ENCODE measurements around the gene ARHGAP6.

ARHGAP6 gene

DNA sequence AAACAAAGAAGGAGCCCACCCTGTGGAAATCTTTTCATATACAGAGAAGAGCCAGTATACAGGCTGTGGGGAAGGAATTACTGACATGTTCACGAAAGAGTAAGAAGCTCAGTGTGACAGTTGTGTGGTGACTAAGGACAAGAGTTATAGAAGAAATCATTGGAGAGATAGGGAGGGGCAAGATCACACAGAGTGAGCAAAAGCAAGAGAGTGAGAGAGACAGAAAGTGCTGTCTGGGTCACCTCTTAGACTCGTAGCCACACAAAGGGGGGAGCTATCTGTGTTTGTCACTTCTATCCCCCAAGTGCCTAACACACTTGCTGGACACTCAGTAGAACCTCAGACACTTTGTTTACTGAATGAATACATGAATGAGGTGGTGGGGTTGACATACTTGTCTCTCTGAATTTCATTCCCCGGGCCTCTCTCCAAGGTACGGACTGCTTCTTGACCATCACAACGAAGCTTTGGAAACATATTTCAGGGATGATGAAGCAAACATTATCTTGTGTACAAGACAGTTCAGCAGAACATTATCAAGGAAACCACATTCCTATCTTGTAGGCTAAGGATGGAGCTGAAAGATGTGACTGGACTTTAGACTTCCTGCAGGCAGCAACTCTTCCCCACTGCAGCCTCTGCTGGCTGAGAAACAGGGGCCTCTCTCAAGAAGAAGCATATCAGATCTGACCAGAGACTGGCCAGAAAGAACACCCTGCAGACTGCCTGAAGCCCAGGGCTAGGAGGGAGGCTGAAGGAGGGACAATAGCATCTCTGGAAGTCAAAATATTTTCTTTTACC lies 204.3 kb downstream of the ARHGAP6 start:
- no peak for DNase-seq (ENCODE audit: low read depth in 2 of 2)

DNA sequence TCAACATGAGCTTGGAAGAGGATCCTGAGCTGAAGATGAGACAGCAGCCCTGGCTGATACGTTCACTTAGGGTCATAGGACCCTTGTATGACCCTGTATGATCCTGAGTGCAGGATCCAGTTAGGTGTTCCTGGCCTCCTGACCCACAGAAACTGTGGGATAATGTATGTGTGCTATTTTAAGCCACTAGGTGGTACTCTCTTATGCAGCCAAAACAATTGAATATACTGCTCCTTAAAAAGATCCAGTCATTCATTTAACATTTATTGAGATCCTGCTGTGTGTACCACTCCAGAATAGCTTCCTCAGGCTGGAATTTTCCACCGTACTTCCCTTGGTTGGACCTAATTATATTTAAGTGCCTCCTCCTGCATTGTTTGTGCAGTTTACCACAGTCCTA lies 205.4 kb downstream of the ARHGAP6 start:
- DNase-seq (ENCODE audit: low read depth in 2 of 2), result no peak

GRCh38 chrX:11458170-11458569 lies 207.6 kb downstream of the ARHGAP6 start:
- DNase-seq (ENCODE audit: low read depth in 2 of 2), result no peak

GRCh38 chrX:11451151-11451550 lies 214.6 kb downstream of the ARHGAP6 start:
- no peak for DNase-seq (ENCODE audit: low read depth in 2 of 2)

DNA sequence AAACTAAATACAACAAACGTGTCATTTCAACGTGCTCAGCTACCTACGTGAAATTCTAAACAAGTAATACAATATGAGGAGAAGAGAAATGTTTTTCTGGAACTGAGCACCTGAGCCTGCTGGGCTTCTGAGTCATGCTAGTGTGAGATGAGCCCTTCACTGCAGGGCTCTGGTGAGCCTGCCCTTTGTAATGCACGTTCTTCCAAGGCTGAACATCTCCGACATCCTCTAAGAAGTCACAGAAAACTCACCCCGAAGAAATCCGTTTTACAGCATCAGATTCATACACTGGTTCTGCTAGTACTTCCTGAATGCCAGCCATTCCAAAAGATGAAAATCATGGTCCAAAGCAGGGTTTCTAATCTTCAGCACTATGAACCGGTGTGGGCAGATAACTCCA lies 215.4 kb downstream of the ARHGAP6 start:
- DNase-seq (ENCODE audit: low read depth in 2 of 2), result no peak

GRCh38 chrX:11449613-11450012 lies 216.1 kb downstream of the ARHGAP6 start:
- no peak for DNase-seq (ENCODE audit: low read depth in 2 of 2)

GRCh38 chrX:11447418-11447817 lies 218.3 kb downstream of the ARHGAP6 start:
- no peak for DNase-seq (ENCODE audit: low read depth in 2 of 2)

DNA sequence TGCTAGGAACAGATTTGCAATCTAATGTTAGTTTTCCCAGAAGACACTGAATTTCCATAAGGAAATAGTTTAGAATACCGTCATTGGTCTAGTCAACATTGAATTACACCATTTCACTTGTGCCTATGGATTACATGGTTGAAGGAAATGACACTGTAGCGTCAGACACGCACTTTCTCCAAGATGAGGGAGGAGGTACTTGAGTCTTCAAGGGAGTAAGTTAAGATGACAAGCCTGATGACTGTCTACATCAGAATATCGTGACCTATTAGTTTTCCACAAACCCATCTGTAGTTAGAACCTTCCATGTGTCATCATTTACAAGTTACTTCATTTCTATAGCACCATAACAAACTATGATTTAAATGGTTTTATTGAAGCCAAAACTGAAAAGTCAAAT lies 218.8 kb downstream of the ARHGAP6 start:
- no peak for DNase-seq (ENCODE audit: low read depth in 2 of 2)

DNA sequence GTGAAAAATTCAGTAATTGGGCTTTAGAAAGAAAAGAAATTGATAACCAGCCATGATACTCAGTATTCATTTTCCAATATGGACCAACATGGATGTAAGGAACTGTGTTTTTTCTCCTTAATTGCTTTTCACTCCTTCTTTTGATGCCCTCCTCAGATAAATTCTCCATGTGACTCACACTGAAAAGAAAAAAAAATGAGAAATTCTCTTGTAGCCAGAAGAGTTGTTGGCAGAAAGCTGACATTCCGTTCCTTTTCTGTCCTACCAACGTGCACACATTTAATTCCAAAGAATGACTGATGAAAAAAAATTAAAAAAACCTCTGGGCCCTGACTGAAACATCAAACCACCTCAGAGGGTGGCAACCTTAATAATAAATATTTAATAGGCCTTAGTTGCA lies 219.4 kb downstream of the ARHGAP6 start:
- no peak for DNase-seq (ENCODE audit: low read depth in 2 of 2)

GRCh38 chrX:11445540-11445939 lies 220.2 kb downstream of the ARHGAP6 start:
- DNase-seq (ENCODE audit: low read depth in 2 of 2), result no peak

DNA sequence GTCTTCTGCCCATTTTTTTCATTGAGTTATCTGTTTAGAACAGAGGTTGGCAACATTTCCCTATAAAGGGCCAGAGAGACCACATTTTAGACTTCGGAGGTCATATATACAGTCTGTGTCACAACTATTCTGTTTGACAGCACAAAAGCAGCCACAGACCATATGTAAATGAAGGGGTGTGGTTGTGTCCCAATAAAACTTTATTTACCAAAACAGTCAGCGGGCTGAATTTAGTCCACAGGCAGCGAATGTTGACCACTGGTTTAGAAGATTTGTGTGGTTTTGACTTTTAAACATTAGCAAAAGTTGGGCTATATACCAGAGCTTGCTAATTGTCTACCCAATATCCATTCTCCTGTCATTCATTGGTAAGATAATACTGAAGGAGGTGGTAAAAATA lies 221.7 kb downstream of the ARHGAP6 start:
- no peak for DNase-seq (ENCODE audit: low read depth in 2 of 2)

- DNase-seq (ENCODE audit: low read depth in 2 of 2), result no peak
These were observed 225.9 kb downstream of the ARHGAP6 start for GRCh38 chrX:11439846-11440245.

DNA sequence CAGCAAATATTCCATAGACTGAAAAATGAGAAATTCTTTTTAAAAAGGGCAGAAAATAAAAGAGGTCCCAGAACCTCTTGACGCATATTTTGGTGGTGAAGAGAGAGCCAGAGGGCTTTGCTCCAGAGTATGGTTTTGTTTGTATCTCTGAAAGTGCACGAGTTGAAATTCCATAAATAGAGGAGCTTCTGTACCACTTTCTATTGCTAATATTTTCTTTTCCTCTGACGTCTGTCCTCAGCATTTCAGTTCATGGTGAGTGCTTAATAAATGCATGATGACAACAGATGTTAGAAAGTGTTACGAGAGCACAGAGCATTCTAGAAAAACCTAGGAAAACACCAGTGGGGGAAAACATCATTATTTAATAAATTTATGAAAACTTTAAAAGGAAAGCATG lies 227.0 kb downstream of the ARHGAP6 start:
- DNase-seq (ENCODE audit: low read depth in 2 of 2), result no peak

DNA sequence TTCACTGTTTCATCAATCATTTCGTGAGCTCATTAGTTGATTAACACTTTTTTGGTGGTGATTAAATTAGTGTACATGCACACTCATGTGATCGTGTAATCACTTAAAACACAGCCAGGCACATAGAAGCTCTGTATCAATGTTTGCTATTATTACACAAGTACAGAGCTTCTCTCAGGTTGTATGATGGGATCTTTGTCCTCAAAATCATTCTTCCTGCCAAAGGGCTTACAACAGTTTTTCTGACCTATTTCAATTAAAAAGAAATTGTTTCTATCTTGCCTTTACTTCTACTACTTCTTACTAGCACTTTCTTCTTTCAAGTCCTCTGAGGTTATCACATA lies 227.4 kb downstream of the ARHGAP6 start:
- no peak for DNase-seq (ENCODE audit: low read depth in 2 of 2)

DNA sequence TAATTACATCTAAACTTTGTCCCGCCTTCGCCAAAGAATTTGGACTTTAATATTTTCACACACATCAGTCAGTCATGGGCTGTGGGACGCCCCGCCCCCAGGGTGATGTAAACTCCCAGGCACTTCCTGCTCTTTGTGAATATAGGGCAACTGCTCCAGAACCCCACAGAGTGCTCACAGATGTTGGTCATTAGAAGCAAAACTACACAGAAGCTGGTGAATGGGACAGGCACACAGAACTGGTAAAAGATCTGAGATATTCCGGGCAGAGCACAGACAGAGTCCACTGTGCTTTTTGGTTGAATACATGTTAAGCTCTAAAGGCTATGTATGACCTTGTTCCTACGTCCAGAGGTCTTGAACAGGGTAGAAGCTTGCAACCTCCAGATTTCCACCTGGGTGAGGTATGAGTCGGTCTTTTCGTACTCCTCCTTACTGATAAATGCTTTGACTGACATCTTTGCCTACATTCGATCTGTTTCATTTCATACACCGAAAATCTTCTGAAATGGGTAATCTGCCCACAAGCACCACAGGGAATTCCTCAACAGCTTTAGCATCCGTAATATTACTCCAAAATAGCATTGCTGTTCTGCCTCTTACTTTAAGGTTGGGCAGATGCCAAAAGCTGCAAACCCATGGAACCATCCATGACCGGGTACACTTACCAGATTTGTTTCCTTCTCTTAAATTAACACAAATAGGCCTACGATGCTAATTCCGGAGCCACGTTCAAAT lies 227.9 kb downstream of the ARHGAP6 start:
- DNase-seq (ENCODE audit: low read depth in 2 of 2), result no peak

DNA sequence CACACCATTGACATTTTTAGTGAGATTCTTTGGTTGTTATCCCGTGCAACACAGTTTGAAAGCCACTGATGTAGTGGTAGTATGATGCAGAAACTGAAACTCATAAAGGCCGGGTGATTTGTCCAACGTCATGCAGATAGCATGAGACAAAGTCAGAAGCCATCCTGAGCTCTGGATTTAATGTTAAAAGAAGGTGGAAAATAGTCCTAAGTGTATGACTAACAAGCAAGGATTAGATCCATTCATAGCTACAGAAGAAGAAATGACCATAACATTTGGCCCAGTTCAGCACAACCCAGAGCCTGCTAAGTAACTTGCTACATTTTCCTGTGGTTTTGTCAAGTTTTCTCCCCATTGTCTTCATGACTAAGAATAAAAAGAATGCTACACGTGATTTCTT lies 230.2 kb downstream of the ARHGAP6 start:
- DNase-seq (ENCODE audit: low read depth in 2 of 2), result no peak

DNA sequence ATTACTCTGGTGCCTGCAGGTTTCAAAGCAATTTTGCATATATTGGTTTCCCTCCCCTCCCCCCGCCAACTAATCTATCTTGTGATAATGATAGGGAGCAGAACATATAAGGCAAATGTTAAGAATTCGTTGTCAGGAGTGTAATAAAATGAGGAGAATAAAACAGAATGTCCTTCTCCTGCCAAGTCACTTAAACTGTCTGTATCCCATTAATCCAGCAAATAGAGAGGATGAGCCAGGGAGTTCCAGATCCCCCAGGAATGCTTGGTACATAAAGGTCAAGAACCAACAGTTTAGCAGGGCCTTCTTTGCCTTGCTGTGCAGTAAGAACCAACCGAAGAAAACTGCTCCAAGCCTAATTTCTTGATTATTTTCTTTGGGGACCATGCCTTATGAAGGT lies 231.1 kb downstream of the ARHGAP6 start:
- no peak for DNase-seq (ENCODE audit: low read depth in 2 of 2)

- DNase-seq (ENCODE audit: low read depth in 2 of 2), result no peak
These were observed 233.9 kb downstream of the ARHGAP6 start for GRCh38 chrX:11431786-11432185.

DNA sequence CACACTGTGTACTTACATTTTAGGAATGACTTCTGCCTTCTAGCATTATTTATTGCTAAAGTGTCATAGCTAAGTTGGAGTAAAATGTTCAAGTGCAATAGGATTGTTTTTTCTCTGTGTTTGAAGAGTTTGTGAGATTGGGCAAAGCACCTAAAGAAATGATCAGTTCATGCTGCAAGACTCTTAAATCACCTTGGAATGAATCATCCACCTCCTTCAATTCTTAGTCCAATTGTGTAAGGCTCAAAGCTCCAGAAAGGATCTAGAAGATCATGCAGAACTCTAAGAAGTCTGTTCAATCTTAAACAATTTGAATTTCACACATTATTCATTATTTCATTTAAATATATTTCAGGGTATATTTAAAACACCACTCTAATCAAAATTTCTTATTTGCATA lies 235.4 kb downstream of the ARHGAP6 start:
- no peak for DNase-seq (ENCODE audit: low read depth in 2 of 2)

DNA sequence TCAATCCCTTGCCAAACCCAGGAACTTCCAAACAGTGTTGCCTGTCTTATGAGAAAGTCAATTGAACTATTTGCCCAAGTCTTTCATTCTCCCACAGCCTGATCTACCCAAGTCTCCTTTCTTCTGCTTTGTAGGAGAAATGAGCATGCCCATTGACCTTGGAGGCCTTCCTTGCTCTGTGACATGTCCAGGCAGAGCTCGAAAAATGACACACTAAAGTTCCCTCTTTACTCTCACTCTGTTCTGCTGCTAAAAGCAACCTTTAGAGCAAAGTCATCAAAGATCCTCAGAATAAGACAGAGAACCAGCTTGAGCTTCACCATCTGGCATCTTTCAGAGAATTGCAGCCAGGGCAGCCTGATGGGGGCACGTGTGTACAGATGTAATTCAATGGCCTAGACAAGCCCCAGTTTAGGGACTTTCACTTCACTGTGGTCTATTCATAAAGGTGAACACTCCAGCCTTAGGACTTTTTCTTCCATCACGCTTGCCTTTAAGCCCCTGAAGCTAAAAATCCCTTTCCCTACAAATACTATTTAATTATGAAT lies 236.1 kb downstream of the ARHGAP6 start:
- no peak for DNase-seq (ENCODE audit: low read depth in 2 of 2)

GRCh38 chrX:11427453-11428071 lies 238.2 kb downstream of the ARHGAP6 start:
- DNase-seq (ENCODE audit: low read depth in 2 of 2), result no peak

- DNase-seq (ENCODE audit: low read depth in 2 of 2), result no peak
These were observed 238.8 kb downstream of the ARHGAP6 start for GRCh38 chrX:11426712-11427452.

Measured in stimulated activated CD8-positive, alpha-beta memory T cell treated with anti-CD3 and anti-CD28 coated beads, Interleukin-15, amount 100 ng/mL, for 48 hours (primary cell).